ENCODE data around the gene NRK. TPM values are rescaled to one million over a fixed set of nuclear protein-coding genes. Genes with fewer than 3 reads are reported as not detected.
"Not testable (repeated sequence)": the region's sequence is repeated elsewhere in the genome, so short reads cannot be mapped to it uniquely, and the experiment has no call there.

The NRK gene, protein sequence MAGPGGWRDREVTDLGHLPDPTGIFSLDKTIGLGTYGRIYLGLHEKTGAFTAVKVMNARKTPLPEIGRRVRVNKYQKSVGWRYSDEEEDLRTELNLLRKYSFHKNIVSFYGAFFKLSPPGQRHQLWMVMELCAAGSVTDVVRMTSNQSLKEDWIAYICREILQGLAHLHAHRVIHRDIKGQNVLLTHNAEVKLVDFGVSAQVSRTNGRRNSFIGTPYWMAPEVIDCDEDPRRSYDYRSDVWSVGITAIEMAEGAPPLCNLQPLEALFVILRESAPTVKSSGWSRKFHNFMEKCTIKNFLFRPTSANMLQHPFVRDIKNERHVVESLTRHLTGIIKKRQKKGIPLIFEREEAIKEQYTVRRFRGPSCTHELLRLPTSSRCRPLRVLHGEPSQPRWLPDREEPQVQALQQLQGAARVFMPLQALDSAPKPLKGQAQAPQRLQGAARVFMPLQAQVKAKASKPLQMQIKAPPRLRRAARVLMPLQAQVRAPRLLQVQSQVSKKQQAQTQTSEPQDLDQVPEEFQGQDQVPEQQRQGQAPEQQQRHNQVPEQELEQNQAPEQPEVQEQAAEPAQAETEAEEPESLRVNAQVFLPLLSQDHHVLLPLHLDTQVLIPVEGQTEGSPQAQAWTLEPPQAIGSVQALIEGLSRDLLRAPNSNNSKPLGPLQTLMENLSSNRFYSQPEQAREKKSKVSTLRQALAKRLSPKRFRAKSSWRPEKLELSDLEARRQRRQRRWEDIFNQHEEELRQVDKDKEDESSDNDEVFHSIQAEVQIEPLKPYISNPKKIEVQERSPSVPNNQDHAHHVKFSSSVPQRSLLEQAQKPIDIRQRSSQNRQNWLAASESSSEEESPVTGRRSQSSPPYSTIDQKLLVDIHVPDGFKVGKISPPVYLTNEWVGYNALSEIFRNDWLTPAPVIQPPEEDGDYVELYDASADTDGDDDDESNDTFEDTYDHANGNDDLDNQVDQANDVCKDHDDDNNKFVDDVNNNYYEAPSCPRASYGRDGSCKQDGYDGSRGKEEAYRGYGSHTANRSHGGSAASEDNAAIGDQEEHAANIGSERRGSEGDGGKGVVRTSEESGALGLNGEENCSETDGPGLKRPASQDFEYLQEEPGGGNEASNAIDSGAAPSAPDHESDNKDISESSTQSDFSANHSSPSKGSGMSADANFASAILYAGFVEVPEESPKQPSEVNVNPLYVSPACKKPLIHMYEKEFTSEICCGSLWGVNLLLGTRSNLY (N-terminal part only)
- not detected for polyA plus RNA-seq (2013)

DNA sequence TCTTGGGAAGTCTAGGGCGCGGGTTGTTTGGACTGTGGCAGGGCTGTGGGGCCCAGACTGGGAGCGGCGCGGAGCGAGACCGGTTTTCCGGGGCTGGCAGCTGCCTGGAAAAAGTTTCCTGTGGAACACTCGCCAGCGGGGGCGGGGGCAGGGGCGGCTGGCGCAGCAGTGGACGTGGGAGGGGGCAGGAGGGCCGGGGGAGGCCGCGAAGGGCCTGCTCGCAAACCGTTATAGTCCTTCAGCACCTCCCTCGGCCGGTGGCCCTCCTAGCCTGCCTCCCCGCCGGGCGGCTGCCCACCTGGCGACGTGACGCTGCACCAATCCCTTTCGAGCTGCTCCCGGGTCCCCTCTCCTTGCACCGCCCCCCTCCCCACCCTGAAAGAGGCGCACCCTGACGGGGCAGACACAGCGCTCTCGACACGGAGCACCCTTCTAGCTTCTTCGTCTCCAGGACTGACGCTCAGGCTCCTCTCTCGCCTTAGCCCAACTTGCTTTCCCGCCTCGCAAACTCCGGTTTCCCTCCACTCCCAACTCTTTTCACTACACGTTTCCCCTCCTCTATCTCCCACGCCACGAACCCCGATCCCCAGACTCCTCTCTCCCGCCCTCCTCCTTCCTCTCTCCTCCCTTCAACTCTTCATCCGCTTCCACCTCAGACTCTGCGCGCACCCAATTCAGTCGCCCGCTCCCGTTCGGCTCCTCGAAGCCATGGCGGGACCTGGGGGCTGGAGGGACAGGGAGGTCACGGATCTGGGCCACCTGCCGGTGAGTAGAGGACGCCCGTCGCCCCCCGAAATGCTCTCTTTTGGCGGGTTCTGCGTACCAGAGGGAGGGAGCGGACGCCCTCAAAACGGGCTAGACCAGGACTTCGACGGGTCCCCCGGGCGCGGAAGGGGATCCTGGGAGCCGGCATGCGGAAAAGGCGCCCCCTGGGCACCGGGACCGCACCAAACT lies at the start of gene NRK:
NRK (plus strand) TSS at position 402 of the 954 bp plus-strand sequence; CDS start at position 709, 307 bp downstream.
- CTCF ChIA-PET, result no interaction called here
- WGBS (ENCODE audit: insufficient coverage), result 30% methylated on average over 56 of the region's 76 CpGs

DNA sequence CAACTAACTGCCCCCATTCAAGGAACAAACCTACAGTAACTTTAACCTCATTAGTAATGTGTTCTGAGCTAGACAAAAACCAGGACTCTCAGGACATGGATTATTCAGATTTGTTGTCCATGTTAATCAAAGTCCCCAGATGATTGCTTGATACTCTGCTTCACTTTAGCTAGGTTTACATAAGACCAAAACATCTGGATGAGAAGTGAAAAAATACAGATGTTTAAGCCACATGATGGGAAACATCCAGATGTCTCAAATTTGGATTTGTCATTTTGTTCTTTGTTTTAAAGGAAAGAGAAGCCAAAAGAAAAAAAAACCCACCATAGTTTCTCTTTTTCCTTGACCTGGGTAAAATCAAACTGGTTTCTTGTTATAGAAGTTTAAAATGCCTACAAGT lies 48.5 kb upstream of the NRK start:
- POLR2A ChIA-PET, result no interaction called here
- H3K9me3 ChIP-seq (ENCODE audit: control extremely low read depth in 1 of 5, control insufficient read depth in 4 of 5, insufficient read depth in 2 of 5, low read depth in 1 of 5, low read length in 4 of 5), result no peaks in the 10 kb centered on the region
- no peaks in the 10 kb centered on the region for H3K4me1 ChIP-seq (ENCODE audit: control extremely low read depth in 1 of 4, control insufficient read depth in 4 of 4, insufficient read depth in 4 of 4, low read length in 3 of 4)
- no peaks in the 10 kb centered on the region for H3K36me3 ChIP-seq (ENCODE audit: control insufficient read depth in 4 of 4, insufficient read depth in 4 of 4, low read length in 3 of 4)
- no peak overlapping the region for H3K4me3 ChIP-seq (ENCODE audit: control insufficient read depth in 1 of 7, extremely low read depth in 1 of 7, insufficient read depth in 4 of 7, low read depth in 2 of 7, low read length in 6 of 7)
- no peak for DNase-seq
- H3K27me3 ChIP-seq (replicated peaks in 2 of 5; ENCODE audit: control insufficient read depth in 4 of 5, insufficient read depth in 5 of 5, low read length in 4 of 5), result no peaks in the 10 kb centered on the region
- no peak overlapping the region for H3K27ac ChIP-seq (ENCODE audit: insufficient read depth in 1 of 2, low read depth in 1 of 2, low read length in 2 of 2, poor library complexity in 1 of 2, severe bottlenecking in 2 of 2)
- CTCF ChIA-PET, result no interaction called here

More for the DNA sequence above, at the start of gene NRK:
- POLR2A ChIA-PET, result no interaction called here
- H3K4me1 ChIP-seq (ENCODE audit: control extremely low read depth in 1 of 4, control insufficient read depth in 4 of 4, insufficient read depth in 4 of 4, low read length in 3 of 4), result no peaks in the 10 kb centered on the region
- no peaks in the 10 kb centered on the region for H3K36me3 ChIP-seq (ENCODE audit: control insufficient read depth in 4 of 4, insufficient read depth in 4 of 4, low read length in 3 of 4)
- peaks cover 2 to 54% (median 21%) of the 10 kb centered on the region in 5 experiments for H3K27me3 ChIP-seq (replicated peaks in 2 of 5; ENCODE audit: control insufficient read depth in 4 of 5, insufficient read depth in 5 of 5, low read length in 4 of 5)
- no peak within 1 kb of the TSS for H3K27ac ChIP-seq (ENCODE audit: insufficient read depth in 1 of 2, low read depth in 1 of 2, low read length in 2 of 2, poor library complexity in 1 of 2, severe bottlenecking in 2 of 2)
- peaks cover 0 to 16% (median 0%) of the 10 kb centered on the region in 5 experiments for H3K9me3 ChIP-seq (ENCODE audit: control extremely low read depth in 1 of 5, control insufficient read depth in 4 of 5, insufficient read depth in 2 of 5, low read depth in 1 of 5, low read length in 4 of 5)
- DNase-seq, result no peak
- no peak within 1 kb of the TSS for H3K4me3 ChIP-seq (ENCODE audit: control insufficient read depth in 1 of 7, extremely low read depth in 1 of 7, insufficient read depth in 4 of 7, low read depth in 2 of 7, low read length in 6 of 7)

DNA sequence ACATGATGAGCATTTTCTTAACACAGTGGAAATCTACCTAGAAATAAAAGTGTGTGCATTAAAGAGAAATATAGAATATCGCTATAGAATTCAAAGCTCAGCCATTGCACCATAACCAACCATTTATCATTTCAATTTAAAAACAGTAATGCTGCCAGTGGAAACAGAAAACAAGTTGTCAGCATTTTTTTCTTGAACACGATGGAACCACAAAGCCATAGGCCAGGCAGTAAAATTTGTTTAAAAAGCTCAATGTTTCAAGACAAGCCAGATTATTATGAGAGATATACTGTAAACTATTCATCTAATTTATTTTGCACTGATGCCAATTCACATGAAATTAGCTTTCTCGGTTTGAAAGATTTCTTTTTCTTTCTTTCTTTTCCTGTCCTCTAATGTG lies 46.7 kb upstream of the NRK start:
- no peaks in the 10 kb centered on the region for H3K36me3 ChIP-seq (ENCODE audit: control insufficient read depth in 4 of 4, insufficient read depth in 4 of 4, low read length in 3 of 4)
- no peak overlapping the region for H3K4me3 ChIP-seq (ENCODE audit: control insufficient read depth in 1 of 7, extremely low read depth in 1 of 7, insufficient read depth in 4 of 7, low read depth in 2 of 7, low read length in 6 of 7)
- POLR2A ChIA-PET, result no interaction called here
- H3K9me3 ChIP-seq (ENCODE audit: control extremely low read depth in 1 of 5, control insufficient read depth in 4 of 5, insufficient read depth in 2 of 5, low read depth in 1 of 5, low read length in 4 of 5), result no peaks in the 10 kb centered on the region
- no CpG with 5 or more reads among the region's 3 CpGs for WGBS (ENCODE audit: insufficient coverage)
- CTCF ChIA-PET, result no interaction called here
- no peaks in the 10 kb centered on the region for H3K4me1 ChIP-seq (ENCODE audit: control extremely low read depth in 1 of 4, control insufficient read depth in 4 of 4, insufficient read depth in 4 of 4, low read length in 3 of 4)
- H3K27ac ChIP-seq (ENCODE audit: insufficient read depth in 1 of 2, low read depth in 1 of 2, low read length in 2 of 2, poor library complexity in 1 of 2, severe bottlenecking in 2 of 2), result no peak overlapping the region
- no peaks in the 10 kb centered on the region for H3K27me3 ChIP-seq (replicated peaks in 2 of 5; ENCODE audit: control insufficient read depth in 4 of 5, insufficient read depth in 5 of 5, low read length in 4 of 5)
- DNase-seq, result no peak

DNA sequence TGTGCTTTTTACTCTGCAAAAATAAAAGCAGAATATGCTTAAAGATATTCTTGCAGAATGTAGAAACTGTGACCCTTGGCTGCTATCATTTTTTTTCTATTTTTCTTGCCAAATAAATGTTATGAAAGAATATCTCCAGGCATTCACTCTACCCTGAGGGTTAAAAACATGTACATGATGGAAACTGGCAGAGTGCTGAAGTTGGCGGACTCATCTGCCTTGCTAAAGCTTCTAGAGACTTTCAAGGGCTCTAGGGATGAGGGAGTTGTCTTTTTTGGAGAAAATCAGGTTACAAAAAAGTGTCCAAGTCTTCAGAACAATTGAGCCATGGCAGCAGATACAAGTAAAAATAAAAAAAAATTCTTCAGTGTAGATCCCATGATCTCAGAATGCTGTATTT lies 40.5 kb upstream of the NRK start:
- H3K36me3 ChIP-seq (ENCODE audit: control insufficient read depth in 4 of 4, insufficient read depth in 4 of 4, low read length in 3 of 4), result no peaks in the 10 kb centered on the region
- no peak for DNase-seq
- no peak overlapping the region for H3K4me3 ChIP-seq (ENCODE audit: control insufficient read depth in 1 of 7, extremely low read depth in 1 of 7, insufficient read depth in 4 of 7, low read depth in 2 of 7, low read length in 6 of 7)
- 100% methylated on average over 1 of the region's 1 CpG for WGBS (ENCODE audit: insufficient coverage)
- H3K4me1 ChIP-seq (ENCODE audit: control extremely low read depth in 1 of 4, control insufficient read depth in 4 of 4, insufficient read depth in 4 of 4, low read length in 3 of 4), result no peaks in the 10 kb centered on the region
- no peaks in the 10 kb centered on the region for H3K27me3 ChIP-seq (replicated peaks in 2 of 5; ENCODE audit: control insufficient read depth in 4 of 5, insufficient read depth in 5 of 5, low read length in 4 of 5)
- POLR2A ChIA-PET, result no interaction called here
- CTCF ChIA-PET, result no interaction called here
- H3K27ac ChIP-seq (ENCODE audit: insufficient read depth in 1 of 2, low read depth in 1 of 2, low read length in 2 of 2, poor library complexity in 1 of 2, severe bottlenecking in 2 of 2), result no peak overlapping the region
- H3K9me3 ChIP-seq (ENCODE audit: control extremely low read depth in 1 of 5, control insufficient read depth in 4 of 5, insufficient read depth in 2 of 5, low read depth in 1 of 5, low read length in 4 of 5), result no peaks in the 10 kb centered on the region

DNA sequence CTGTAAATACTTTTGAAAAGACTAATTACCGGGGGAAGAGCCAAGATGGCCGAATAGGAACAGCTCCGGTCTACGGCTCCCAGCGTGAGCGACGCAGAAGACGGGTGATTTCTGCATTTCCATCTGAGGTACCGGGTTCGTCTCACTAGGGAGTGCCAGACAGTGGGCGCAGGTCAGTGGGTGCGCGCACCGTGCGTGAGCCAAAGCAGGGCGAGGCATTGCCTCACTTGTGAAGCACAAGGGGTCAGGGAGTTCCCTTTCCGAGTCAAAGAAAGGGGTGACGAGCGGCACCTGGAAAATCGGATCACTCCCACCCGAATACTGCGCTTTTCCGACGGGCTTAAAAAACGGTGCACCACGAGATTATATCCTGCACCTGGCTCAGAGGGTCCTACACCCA lies 25.5 kb upstream of the NRK start:
- H3K9me3 ChIP-seq (ENCODE audit: control extremely low read depth in 1 of 5, control insufficient read depth in 4 of 5, insufficient read depth in 2 of 5, low read depth in 1 of 5, low read length in 4 of 5); DNase-seq; CTCF ChIA-PET; H3K27me3 ChIP-seq (replicated peaks in 2 of 5; ENCODE audit: control insufficient read depth in 4 of 5, insufficient read depth in 5 of 5, low read length in 4 of 5); H3K27ac ChIP-seq (ENCODE audit: insufficient read depth in 1 of 2, low read depth in 1 of 2, low read length in 2 of 2, poor library complexity in 1 of 2, severe bottlenecking in 2 of 2); POLR2A ChIA-PET; H3K4me3 ChIP-seq (ENCODE audit: control insufficient read depth in 1 of 7, extremely low read depth in 1 of 7, insufficient read depth in 4 of 7, low read depth in 2 of 7, low read length in 6 of 7); H3K36me3 ChIP-seq (ENCODE audit: control insufficient read depth in 4 of 4, insufficient read depth in 4 of 4, low read length in 3 of 4); H3K4me1 ChIP-seq (ENCODE audit: control extremely low read depth in 1 of 4, control insufficient read depth in 4 of 4, insufficient read depth in 4 of 4, low read length in 3 of 4): not testable (repeated sequence)
- 80% methylated on average over 17 of the region's 26 CpGs for WGBS (ENCODE audit: insufficient coverage)

DNA sequence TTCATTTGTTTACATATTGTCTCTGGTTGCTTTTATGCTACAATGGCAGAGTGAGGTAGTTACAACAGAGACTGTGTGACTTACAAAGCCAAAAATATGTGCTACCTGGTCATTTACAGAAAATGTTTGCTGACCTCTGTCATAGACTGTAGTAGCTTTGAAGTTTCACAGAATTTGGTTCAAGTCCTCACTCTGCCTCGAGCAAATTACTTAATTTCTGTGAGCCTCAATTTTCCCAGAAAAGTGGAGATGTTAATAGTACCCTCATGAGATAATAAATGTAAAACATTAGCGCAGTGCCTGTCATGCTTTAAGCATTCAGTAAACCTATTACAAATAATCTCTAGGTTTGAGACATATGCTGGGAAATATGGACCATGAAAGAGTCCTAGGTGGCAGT lies 18.4 kb upstream of the NRK start:
- H3K9me3 ChIP-seq (ENCODE audit: control extremely low read depth in 1 of 5, control insufficient read depth in 4 of 5, insufficient read depth in 2 of 5, low read depth in 1 of 5, low read length in 4 of 5), result no peaks in the 10 kb centered on the region
- no peaks in the 10 kb centered on the region for H3K27me3 ChIP-seq (replicated peaks in 2 of 5; ENCODE audit: control insufficient read depth in 4 of 5, insufficient read depth in 5 of 5, low read length in 4 of 5)
- no peaks in the 10 kb centered on the region for H3K4me1 ChIP-seq (ENCODE audit: control extremely low read depth in 1 of 4, control insufficient read depth in 4 of 4, insufficient read depth in 4 of 4, low read length in 3 of 4)
- 75% methylated on average over 1 of the region's 2 CpGs for WGBS (ENCODE audit: insufficient coverage)
- H3K36me3 ChIP-seq (ENCODE audit: control insufficient read depth in 4 of 4, insufficient read depth in 4 of 4, low read length in 3 of 4), result no peaks in the 10 kb centered on the region
- ChIA-PET POLR2A (no interaction called here), CTCF (no interaction called here)
- DNase-seq, result no peak
- no peak overlapping the region for H3K27ac ChIP-seq (ENCODE audit: insufficient read depth in 1 of 2, low read depth in 1 of 2, low read length in 2 of 2, poor library complexity in 1 of 2, severe bottlenecking in 2 of 2)
- no peak overlapping the region for H3K4me3 ChIP-seq (ENCODE audit: control insufficient read depth in 1 of 7, extremely low read depth in 1 of 7, insufficient read depth in 4 of 7, low read depth in 2 of 7, low read length in 6 of 7)
